Natural killer cell (primary cell): ENCODE results near the gene ZFR2. TPM values are rescaled to one million over a fixed set of nuclear protein-coding genes. Genes with fewer than 3 reads are reported as not detected.

Experiments
- ATAC-seq, 3 donors: fragments of 150-1000 bp in 2 of 3; fragments of 200-7000 bp in 1 of 3; cut with Tn5 transposase; 1 replicate in 1 of 3; 2 replicates in 2 of 3; pipeline ENCODE4 v1.10.0; 2021; ENCODE audit warnings: mild to moderate bottlenecking in 2 of 3, moderate library complexity in 2 of 3
- DNase-seq, 2 donors: peaks; one replicate each; pipeline versions ENCODE4 v3.0.0 to v3.0.0-alpha.2; 2013 to 2021; ENCODE audit warnings: mixed read lengths in 1 of 2
- H3K27ac ChIP-seq: one replicate; pipeline ENCODE4 v1.5.1; 2013; ENCODE audit warnings: mild to moderate bottlenecking, low read length
- H3K27me3 ChIP-seq: one replicate; pipeline ENCODE4 v1.6.1; 2013; ENCODE audit warnings: low read length; ENCODE audit not compliant: control insufficient read depth, insufficient read depth
- H3K36me3 ChIP-seq: one replicate; pipeline ENCODE4 v1.6.1; 2013; ENCODE audit warnings: low read length; ENCODE audit not compliant: control insufficient read depth, insufficient read depth
- H3K4me1 ChIP-seq: one replicate; pipeline ENCODE4 v1.6.1; 2013; ENCODE audit warnings: low read length; ENCODE audit not compliant: control insufficient read depth, insufficient read depth
- H3K4me3 ChIP-seq: one replicate; pipeline ENCODE4 v1.5.1; 2013; ENCODE audit warnings: low read length
- H3K9me3 ChIP-seq: one replicate; pipeline ENCODE4 v1.6.1; 2013; ENCODE audit warnings: low read length; ENCODE audit not compliant: control insufficient read depth, insufficient read depth
- H3K27ac Mint-ChIP-seq, 2 donors: one replicate each; pipeline ENCODE4 v1.8.0; 2022; ENCODE audit warnings: mild to moderate bottlenecking in 2 of 2, mixed read lengths in 2 of 2, moderate library complexity in 1 of 2
- H3K27me3 Mint-ChIP-seq, 2 donors: one replicate each; pipeline ENCODE4 v1.8.0; 2022; ENCODE audit warnings: low read depth in 2 of 2, mixed read lengths in 2 of 2
- H3K36me3 Mint-ChIP-seq: one replicate; pipeline ENCODE4 v1.8.0; 2022; ENCODE audit warnings: mixed read lengths
- H3K4me1 Mint-ChIP-seq, 2 donors: one replicate each; pipeline ENCODE4 v1.8.0; 2022; ENCODE audit warnings: mixed read lengths in 2 of 2
- H3K4me3 Mint-ChIP-seq: one replicate; pipeline ENCODE4 v1.8.0; 2022; ENCODE audit warnings: mild to moderate bottlenecking, moderate library complexity, mixed read lengths
- H3K9me3 Mint-ChIP-seq, 2 donors: one replicate each; pipeline ENCODE4 v1.8.0; 2022; ENCODE audit warnings: mixed read lengths in 2 of 2
- WGBS: methylation state at CpG from one replicate; pipeline ENCODE4 v1.1.7; 2013; ENCODE audit warnings: missing lambda C conversion rate; ENCODE audit not compliant: insufficient coverage; 5-methylcytosine and 5-hydroxymethylcytosine counted together
- intact Hi-C: fragments of 100-400 bp; cut with micrococcal nuclease; formaldehyde crosslinking; loops from one replicate; pipeline ENCODE4 v1.14.2; 2022
- total RNA-seq, 4 donors: library from RNA; stranded (reverse); fragments of 120-200 nt in 1 of 4; gene quantifications; one replicate each; pipeline versions ENCODE4 v1.2.3 to v1.2.4, GENCODE V29; 2013 to 2022
- TF ChIP-seq, protein P1 (sequence below): fragments of 200-600 bp; IDR thresholded peaks from one replicate; pipeline ENCODE4 v1.8.0; 2022; ENCODE audit warnings: antibody characterized with exemption

The ZFR2 gene
- total RNA-seq, 3 donors from 2014 or later (not counting 1 experiment from before 2014, with no cell fraction given): 1.6 to 4.4 (median 1.7) TPM

GRCh38 chr19:3830621-3831589 lies 37.9 kb downstream of the ZFR2 start:
- no peaks in the 10 kb centered on the region for H3K4me1 Mint-ChIP-seq
- TF ChIP-seq, protein P1, sequence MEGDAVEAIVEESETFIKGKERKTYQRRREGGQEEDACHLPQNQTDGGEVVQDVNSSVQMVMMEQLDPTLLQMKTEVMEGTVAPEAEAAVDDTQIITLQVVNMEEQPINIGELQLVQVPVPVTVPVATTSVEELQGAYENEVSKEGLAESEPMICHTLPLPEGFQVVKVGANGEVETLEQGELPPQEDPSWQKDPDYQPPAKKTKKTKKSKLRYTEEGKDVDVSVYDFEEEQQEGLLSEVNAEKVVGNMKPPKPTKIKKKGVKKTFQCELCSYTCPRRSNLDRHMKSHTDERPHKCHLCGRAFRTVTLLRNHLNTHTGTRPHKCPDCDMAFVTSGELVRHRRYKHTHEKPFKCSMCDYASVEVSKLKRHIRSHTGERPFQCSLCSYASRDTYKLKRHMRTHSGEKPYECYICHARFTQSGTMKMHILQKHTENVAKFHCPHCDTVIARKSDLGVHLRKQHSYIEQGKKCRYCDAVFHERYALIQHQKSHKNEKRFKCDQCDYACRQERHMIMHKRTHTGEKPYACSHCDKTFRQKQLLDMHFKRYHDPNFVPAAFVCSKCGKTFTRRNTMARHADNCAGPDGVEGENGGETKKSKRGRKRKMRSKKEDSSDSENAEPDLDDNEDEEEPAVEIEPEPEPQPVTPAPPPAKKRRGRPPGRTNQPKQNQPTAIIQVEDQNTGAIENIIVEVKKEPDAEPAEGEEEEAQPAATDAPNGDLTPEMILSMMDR: no peak
- H3K9me3 ChIP-seq: no peaks in the 10 kb centered on the region
- no peak overlapping the region for H3K4me3 ChIP-seq
- DNase-seq (no peak), ATAC-seq (no peak)
- no peak overlapping the region for H3K27ac Mint-ChIP-seq
- no peaks in the 10 kb centered on the region for H3K27me3 Mint-ChIP-seq
- 81% methylated on average over 45 of the region's 45 CpGs for WGBS
- H3K36me3 ChIP-seq: no peaks in the 10 kb centered on the region
- H3K4me3 Mint-ChIP-seq: no peak overlapping the region
- H3K4me1 ChIP-seq: peaks cover 4% of the 10 kb centered on the region
- no peaks in the 10 kb centered on the region for H3K36me3 Mint-ChIP-seq
- H3K9me3 Mint-ChIP-seq: no peaks in the 10 kb centered on the region
- no peaks in the 10 kb centered on the region for H3K27me3 ChIP-seq
- no peak overlapping the region for H3K27ac ChIP-seq
- intact Hi-C loops: no loop called here

- no peaks in the 10 kb centered on the region for H3K9me3 ChIP-seq
- no peak for ATAC-seq
- H3K36me3 ChIP-seq: no peaks in the 10 kb centered on the region
- H3K4me1 Mint-ChIP-seq: no peaks in the 10 kb centered on the region
- DNase-seq: no peak
- H3K27me3 ChIP-seq: no peaks in the 10 kb centered on the region
- WGBS: 94% methylated on average over 26 of the region's 26 CpGs
- TF ChIP-seq, protein P1: no peak
- H3K27ac Mint-ChIP-seq: no peak overlapping the region
- no peak overlapping the region for H3K4me3 Mint-ChIP-seq
- no peaks in the 10 kb centered on the region for H3K27me3 Mint-ChIP-seq
- intact Hi-C loops: no loop called here
- no peaks in the 10 kb centered on the region for H3K9me3 Mint-ChIP-seq
- peaks cover 9% of the 10 kb centered on the region for H3K4me1 ChIP-seq
- H3K36me3 Mint-ChIP-seq: no peaks in the 10 kb centered on the region
- no peak overlapping the region for H3K27ac ChIP-seq
- H3K4me3 ChIP-seq: no peak overlapping the region
These were observed 41.5 kb downstream of the ZFR2 start for GRCh38 chr19:3827306-3827705.

DNA sequence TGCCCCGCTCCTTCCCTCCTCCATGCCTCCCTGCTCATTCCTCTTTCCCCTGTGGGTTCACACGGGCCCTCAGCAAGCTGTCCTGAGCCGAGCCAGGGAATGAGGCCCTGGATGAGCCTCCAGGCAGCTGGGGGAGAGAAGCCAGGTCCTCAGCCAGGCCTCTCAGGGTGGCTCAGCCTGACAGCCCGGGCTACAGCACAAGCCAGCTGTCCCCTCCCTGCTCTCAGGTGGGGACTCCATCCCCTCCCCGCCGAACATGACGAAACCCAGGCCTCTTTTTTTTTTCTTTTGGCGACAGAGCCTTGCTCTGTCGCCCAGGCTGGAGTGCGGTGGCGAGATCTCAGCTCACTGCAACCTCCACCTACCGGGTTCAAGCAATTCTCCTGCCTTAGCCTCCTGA lies 42.7 kb downstream of the ZFR2 start:
- no peak overlapping the region for H3K27ac ChIP-seq
- H3K4me1 Mint-ChIP-seq: peaks cover 5 to 11% of the 10 kb centered on the region in 2 donors
- H3K9me3 Mint-ChIP-seq: no peaks in the 10 kb centered on the region
- DNase-seq (no peak), ATAC-seq (no peak)
- intact Hi-C loops: no loop called here
- peak overlapping the region in 1 of 2 donors; percentile 15 for H3K27ac Mint-ChIP-seq
- TF ChIP-seq, protein P1: no peak
- no peaks in the 10 kb centered on the region for H3K27me3 Mint-ChIP-seq
- no peaks in the 10 kb centered on the region for H3K27me3 ChIP-seq
- 85% methylated on average over 12 of the region's 12 CpGs for WGBS
- no peak overlapping the region for H3K4me3 Mint-ChIP-seq
- H3K36me3 Mint-ChIP-seq: no peaks in the 10 kb centered on the region
- H3K9me3 ChIP-seq: no peaks in the 10 kb centered on the region
- peaks cover 20% of the 10 kb centered on the region for H3K4me1 ChIP-seq
- no peak overlapping the region for H3K4me3 ChIP-seq
- H3K36me3 ChIP-seq: no peaks in the 10 kb centered on the region
